HEK293T (cell line): Measurements from ENCODE around the gene GALNT5.
"Not testable (repeated sequence)": the region's sequence is repeated elsewhere in the genome, so short reads cannot be mapped to it uniquely, and the experiment has no call there.

Experiments
- CTCF ChIA-PET: fragments of 350-600 bp; formaldehyde crosslinking; extraction: SDS; loops from one replicate; lab custom pipeline; 2021; ENCODE audit warnings: antibody characterized with exemption, inconsistent platforms; lab: Yijun Ruan, JAX
- POLR2A ChIA-PET: fragments of 350-600 bp; formaldehyde crosslinking; extraction: SDS; loops from one replicate; lab custom pipeline; 2020; ENCODE audit warnings: antibody characterized with exemption, inconsistent platforms; lab: Yijun Ruan, JAX
- DNase-seq: peaks from one replicate; pipeline ENCODE4 v3.0.0; 2012; ENCODE audit warnings: mixed read lengths; ENCODE audit errors: extremely low spot score
- ARNT ChIP-seq: fragments of 450-650 bp; IDR thresholded peaks from 2 replicates; pipeline ENCODE4 v1.6.1; 2017; ENCODE audit warnings: mild to moderate bottlenecking
- BHLHE40 ChIP-seq: fragments of 450-650 bp; IDR thresholded peaks from 2 replicates; pipeline ENCODE4 v1.6.1; 2016; ENCODE audit warnings: mild to moderate bottlenecking, moderate library complexity, borderline replicate concordance
- CTBP1 ChIP-seq: fragments of 450-650 bp; IDR thresholded peaks from 2 replicates; pipeline ENCODE4 v1.6.1; 2016; ENCODE audit warnings: borderline replicate concordance
- ELF4 ChIP-seq: fragments of 450-650 bp; IDR thresholded peaks from 2 replicates; pipeline ENCODE4 v1.6.1; 2017; ENCODE audit warnings: antibody characterized with exemption
- FOXA1 ChIP-seq: fragments of 450-650 bp; IDR thresholded peaks from 2 replicates; pipeline ENCODE4 v1.6.1; 2016; ENCODE audit warnings: mild to moderate bottlenecking
- FOXK2 ChIP-seq: fragments of 450-650 bp; IDR thresholded peaks from 2 replicates; pipeline ENCODE4 v1.6.1; 2016; ENCODE audit warnings: mild to moderate bottlenecking
- FOXM1 ChIP-seq: fragments of 450-650 bp; IDR thresholded peaks from 2 replicates; pipeline ENCODE4 v1.6.1; 2017; ENCODE audit warnings: mild to moderate bottlenecking, borderline replicate concordance
- HDGF ChIP-seq: fragments of 450-650 bp; IDR thresholded peaks from 2 replicates; pipeline ENCODE4 v1.6.1; 2017; ENCODE audit warnings: antibody characterized with exemption, borderline replicate concordance
- L3MBTL2 ChIP-seq: fragments of 450-650 bp; conservative IDR thresholded peaks from 2 replicates; pipeline ENCODE4 v1.6.1; 2016; ENCODE audit warnings: mild to moderate bottlenecking
- LEF1 ChIP-seq: fragments of 450-650 bp; IDR thresholded peaks from 2 replicates; pipeline ENCODE4 v1.6.1; 2017; ENCODE audit warnings: mild to moderate bottlenecking, borderline replicate concordance
- NFRKB ChIP-seq: fragments of 450-650 bp; IDR thresholded peaks from 2 replicates; pipeline ENCODE4 v1.6.1; 2016; ENCODE audit warnings: mild to moderate bottlenecking, moderate library complexity
- SP1 ChIP-seq: fragments of 450-650 bp; IDR thresholded peaks from 2 replicates; pipeline ENCODE4 v1.6.1; 2017
- SUZ12 ChIP-seq: fragments of 450-650 bp; IDR thresholded peaks from 2 replicates; pipeline ENCODE4 v1.6.1; 2016; ENCODE audit warnings: mild to moderate bottlenecking
- TARDBP ChIP-seq: fragments of 450-650 bp; IDR thresholded peaks from 2 replicates; pipeline ENCODE4 v1.6.1; 2016
- ZNF384 ChIP-seq: fragments of 450-650 bp; IDR thresholded peaks from 2 replicates; pipeline ENCODE4 v1.6.1; 2016
- TF ChIP-seq, protein P1 (sequence below): fragments of 450-650 bp; IDR thresholded peaks from 2 replicates; pipeline ENCODE4 v1.6.1; 2016

Gene GALNT5

DNA sequence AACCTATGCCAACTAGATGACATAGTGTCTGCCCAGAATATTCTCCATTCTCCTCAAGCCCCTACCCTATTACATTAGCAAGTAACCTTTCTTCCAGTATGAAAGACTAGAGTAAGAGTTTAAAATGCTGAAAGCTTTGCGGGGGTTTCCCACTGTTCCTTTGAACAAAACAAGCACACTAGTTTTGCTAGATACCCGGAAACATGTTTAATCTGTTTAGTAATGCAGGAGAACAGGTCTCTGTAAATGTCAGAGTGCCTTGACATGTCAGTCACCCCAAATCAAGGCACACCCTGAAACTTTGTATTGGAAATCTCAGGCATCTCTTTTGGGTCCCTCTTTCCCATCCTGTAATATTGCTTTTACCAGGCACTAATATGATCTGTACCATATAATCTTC, 11.6 kb downstream of the GALNT5 start:
- POLR2A ChIA-PET, result no interaction called here
- DNase-seq, result no peak
- TF ChIP-seq ZNF384 (no peak), NFRKB (no peak), SP1 (no peak), ELF4 (no peak), CTBP1 (no peak), L3MBTL2 (no peak), FOXK2 (no peak), ARNT (no peak), HDGF (no peak), SUZ12 (no peak), TARDBP (no peak), FOXM1 (no peak), BHLHE40 (no peak), FOXA1 (no peak), LEF1 (no peak)
- TF ChIP-seq, protein P1, sequence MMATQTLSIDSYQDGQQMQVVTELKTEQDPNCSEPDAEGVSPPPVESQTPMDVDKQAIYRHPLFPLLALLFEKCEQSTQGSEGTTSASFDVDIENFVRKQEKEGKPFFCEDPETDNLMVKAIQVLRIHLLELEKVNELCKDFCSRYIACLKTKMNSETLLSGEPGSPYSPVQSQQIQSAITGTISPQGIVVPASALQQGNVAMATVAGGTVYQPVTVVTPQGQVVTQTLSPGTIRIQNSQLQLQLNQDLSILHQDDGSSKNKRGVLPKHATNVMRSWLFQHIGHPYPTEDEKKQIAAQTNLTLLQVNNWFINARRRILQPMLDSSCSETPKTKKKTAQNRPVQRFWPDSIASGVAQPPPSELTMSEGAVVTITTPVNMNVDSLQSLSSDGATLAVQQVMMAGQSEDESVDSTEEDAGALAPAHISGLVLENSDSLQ, result no peak
- CTCF ChIA-PET, result no interaction called here

- POLR2A ChIA-PET, result no interaction called here
- CTCF ChIA-PET, result no interaction called here
- no peak for DNase-seq
- TF ChIP-seq, protein P1, result no peak
- TF ChIP-seq HDGF, result no peak
- TF ChIP-seq TARDBP, result no peak
- no peak for TF ChIP-seq BHLHE40
- TF ChIP-seq SP1, result no peak
- TF ChIP-seq NFRKB, result no peak
- no peak for TF ChIP-seq ELF4
- TF ChIP-seq LEF1, result no peak
- no peak for TF ChIP-seq ZNF384
- TF ChIP-seq SUZ12, result no peak
- TF ChIP-seq FOXM1, result no peak
- no peak for TF ChIP-seq CTBP1
- no peak for TF ChIP-seq L3MBTL2
- TF ChIP-seq FOXK2, result no peak
- TF ChIP-seq FOXA1, result no peak
- TF ChIP-seq ARNT, result no peak
Measured at GRCh38 chr2:157269922-157270321, 12.4 kb downstream of the GALNT5 start.

DNA sequence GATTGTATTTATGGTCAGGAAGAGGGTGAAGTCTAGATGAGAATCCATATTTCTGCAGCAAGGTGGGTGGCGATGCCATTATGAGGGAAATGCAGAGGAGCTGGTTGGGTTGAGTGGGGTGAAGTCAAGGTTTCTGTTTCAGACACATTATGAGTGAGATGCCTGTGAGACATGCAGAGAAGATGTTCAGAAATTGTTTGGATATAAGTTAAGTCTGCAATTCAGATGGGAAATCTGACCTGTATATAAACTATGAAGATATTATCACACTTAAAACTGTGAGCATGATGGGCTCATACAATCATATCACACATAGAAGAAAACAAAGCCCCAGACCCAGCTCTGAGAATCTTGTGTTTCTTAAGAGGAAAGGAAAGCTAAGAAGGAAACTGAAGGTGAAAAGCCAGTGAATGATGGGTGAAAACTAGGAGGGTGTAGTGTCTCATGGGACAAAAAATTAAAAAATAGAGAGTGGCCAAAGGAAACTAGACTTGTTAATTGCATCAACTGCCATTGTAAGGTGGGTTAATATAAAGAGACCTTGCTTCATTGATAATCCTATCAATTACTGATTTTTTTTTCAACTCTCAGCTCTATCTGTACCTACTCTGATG, 14.2 kb downstream of the GALNT5 start:
- TF ChIP-seq HDGF (no peak), CTBP1 (no peak), LEF1 (no peak), SP1 (no peak), L3MBTL2 (no peak), NFRKB (no peak), FOXA1 (no peak), ELF4 (no peak), ARNT (no peak), TARDBP (no peak)
- TF ChIP-seq, protein P1, result no peak
- ChIA-PET POLR2A (no interaction called here), CTCF (interaction anchor here (0.6 to 1.0 kb wide), 2 partner anchors 64 kb away, joined by 3 to 4 read pairs; no protein-coding TSS in a partner anchor)
- no peak for DNase-seq

GRCh38 chr2:157279311-157279710, 21.8 kb downstream of the GALNT5 start:
- POLR2A ChIA-PET, result interaction anchor here (1.3 kb wide), 1 partner anchor 21 kb away, joined by 3 read pairs; the partner anchor contains the start of gene GALNT5
- DNase-seq, CTCF ChIA-PET: not testable (repeated sequence)

- CTCF ChIA-PET, result no interaction called here
- no peak for TF ChIP-seq SP1
- TF ChIP-seq ARNT, result no peak
- no peak for TF ChIP-seq SUZ12
- TF ChIP-seq ZNF384, result no peak
- TF ChIP-seq ELF4, result no peak
- TF ChIP-seq TARDBP, result no peak
- TF ChIP-seq, protein P1, result no peak
- no peak for TF ChIP-seq LEF1
- no peak for TF ChIP-seq FOXK2
- no peak for TF ChIP-seq NFRKB
- no peak for TF ChIP-seq CTBP1
- TF ChIP-seq FOXM1, result no peak
- no peak for TF ChIP-seq HDGF
- POLR2A ChIA-PET, result no interaction called here
- no peak for DNase-seq
Measured at GRCh38 chr2:157281316-157281715, 23.8 kb downstream of the GALNT5 start.

DNA sequence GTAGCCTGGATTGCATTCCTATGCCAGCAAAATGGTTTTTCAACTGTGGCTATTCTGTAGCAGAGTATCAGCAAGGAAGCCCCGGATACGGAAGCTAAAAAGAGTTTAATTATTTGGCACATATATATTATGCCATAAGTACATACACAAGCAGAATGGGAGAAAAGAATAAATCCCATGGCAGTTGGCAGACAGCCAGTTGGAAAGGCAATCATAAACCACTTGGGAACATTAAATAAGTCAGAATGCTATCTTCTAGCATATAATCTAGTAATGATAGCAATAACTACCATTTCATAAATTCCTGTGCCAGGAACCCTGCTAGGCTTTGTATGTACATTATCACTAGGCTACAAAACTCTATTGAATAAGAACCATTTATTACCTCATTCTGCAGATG, 26.0 kb downstream of the GALNT5 start:
- ChIA-PET CTCF (no interaction called here), POLR2A (no interaction called here)
- no peak for DNase-seq
- TF ChIP-seq HDGF, result no peak
- TF ChIP-seq SUZ12, result no peak
- no peak for TF ChIP-seq LEF1
- no peak for TF ChIP-seq NFRKB
- no peak for TF ChIP-seq SP1
- no peak for TF ChIP-seq CTBP1
- TF ChIP-seq ARNT, result no peak
